Measurements from ENCODE around the gene GNAL. TPM values are rescaled to one million over a fixed set of nuclear protein-coding genes. Genes with fewer than 3 reads are reported as not detected.

The GNAL gene
- total RNA-seq, 4 donors from 2014 or later = 13.3 to 22.0 (median 19.9) TPM

DNA sequence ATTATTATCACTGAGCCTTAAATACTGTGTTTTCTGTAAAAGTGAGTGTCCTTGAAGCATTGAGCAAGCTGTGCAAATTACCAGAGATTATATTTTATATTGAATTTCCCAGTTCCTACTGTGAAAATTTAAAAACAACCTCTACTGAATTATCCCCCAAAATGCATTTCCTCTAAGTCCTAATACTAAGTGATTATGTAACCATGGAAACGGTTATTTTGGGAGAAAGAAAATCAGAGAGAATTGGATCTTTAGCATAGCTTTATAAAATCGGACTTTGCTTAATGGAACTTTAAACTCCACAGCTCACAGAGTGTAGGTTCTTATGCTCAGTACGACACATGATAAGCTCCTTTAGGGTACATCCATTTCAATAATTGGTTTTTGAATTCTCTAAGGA is 142.9 kb downstream of the GNAL start:
- 86% methylated on average over 3 of the region's 3 CpGs for WGBS
- no peak overlapping the region for H3K27ac ChIP-seq (replicated peaks in 1 of 4)
- H3K9me3 ChIP-seq = no peaks in the 10 kb centered on the region
- H3K36me3 ChIP-seq = no peaks in the 10 kb centered on the region
- H3K27me3 ChIP-seq = no peaks in the 10 kb centered on the region
- DNase-seq (ENCODE audit: extremely low spot score) = no peak
- H3K4me1 ChIP-seq = no peaks in the 10 kb centered on the region
- TF ChIP-seq, protein P1, sequence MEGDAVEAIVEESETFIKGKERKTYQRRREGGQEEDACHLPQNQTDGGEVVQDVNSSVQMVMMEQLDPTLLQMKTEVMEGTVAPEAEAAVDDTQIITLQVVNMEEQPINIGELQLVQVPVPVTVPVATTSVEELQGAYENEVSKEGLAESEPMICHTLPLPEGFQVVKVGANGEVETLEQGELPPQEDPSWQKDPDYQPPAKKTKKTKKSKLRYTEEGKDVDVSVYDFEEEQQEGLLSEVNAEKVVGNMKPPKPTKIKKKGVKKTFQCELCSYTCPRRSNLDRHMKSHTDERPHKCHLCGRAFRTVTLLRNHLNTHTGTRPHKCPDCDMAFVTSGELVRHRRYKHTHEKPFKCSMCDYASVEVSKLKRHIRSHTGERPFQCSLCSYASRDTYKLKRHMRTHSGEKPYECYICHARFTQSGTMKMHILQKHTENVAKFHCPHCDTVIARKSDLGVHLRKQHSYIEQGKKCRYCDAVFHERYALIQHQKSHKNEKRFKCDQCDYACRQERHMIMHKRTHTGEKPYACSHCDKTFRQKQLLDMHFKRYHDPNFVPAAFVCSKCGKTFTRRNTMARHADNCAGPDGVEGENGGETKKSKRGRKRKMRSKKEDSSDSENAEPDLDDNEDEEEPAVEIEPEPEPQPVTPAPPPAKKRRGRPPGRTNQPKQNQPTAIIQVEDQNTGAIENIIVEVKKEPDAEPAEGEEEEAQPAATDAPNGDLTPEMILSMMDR (IDR thresholded peaks at IDR 0.05) = no peak
- TF ChIP-seq EP300 (IDR thresholded peaks at IDR 0.05) (no peak), POLR2A (IDR thresholded peaks at IDR 0.05; ENCODE audit: low read depth) (no peak), POLR2AphosphoS5 (IDR thresholded peaks at IDR 0.05) (no peak)
- intact Hi-C loops (cut with DNase I) = no loop called here
- H3K4me3 ChIP-seq = no peak overlapping the region

DNA sequence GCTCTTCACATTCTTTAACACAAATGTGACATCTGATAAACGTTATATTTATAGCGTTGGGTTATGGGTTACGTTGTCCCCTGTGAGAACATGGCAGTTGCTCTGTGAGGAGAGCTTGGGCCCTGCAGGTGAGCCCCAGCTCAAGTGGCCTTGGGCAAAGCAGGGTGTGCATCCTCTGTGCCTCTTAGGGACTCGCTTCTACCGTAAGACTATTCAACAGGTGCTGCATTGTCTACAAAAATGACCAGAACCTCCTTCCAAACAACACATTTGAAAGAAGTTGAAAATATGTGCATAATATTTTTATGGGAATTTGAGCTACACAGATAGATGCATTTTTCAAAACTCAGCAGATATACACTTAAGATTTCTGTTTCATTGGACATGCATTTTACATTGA is 145.7 kb downstream of the GNAL start:
- DNase-seq (ENCODE audit: extremely low spot score) = peak; percentile 53
- Histone ChIP-seq H3K27ac (replicated peaks in 1 of 4) (no peak overlapping the region), H3K4me1 (no peaks in the 10 kb centered on the region), H3K4me3 (no peak overlapping the region), H3K9me3 (no peaks in the 10 kb centered on the region), H3K27me3 (no peaks in the 10 kb centered on the region), H3K36me3 (no peaks in the 10 kb centered on the region)
- 76% methylated on average over 5 of the region's 5 CpGs for WGBS
- intact Hi-C loops (cut with DNase I) = no loop called here
- no peak for TF ChIP-seq POLR2A (IDR thresholded peaks at IDR 0.05; ENCODE audit: low read depth)

DNA sequence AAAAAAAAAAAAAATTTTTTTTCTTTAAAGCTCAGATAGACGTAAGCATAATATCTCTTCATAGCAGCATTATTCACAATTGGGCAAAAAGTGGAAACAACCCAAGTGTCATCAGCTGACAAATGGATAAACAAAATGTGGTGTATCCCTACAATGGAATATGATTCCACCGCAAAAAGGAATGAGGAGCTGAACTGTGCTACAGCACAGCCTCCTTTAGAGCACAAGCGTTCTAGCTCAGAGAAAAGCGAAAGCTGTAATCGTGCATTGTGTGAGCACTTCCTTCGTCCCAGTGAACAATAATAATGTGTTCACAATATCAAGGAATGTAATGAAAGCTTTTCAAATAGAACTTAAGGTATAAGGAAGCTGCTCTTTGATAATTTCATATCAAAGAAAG is 150.5 kb downstream of the GNAL start:
- H3K36me3 ChIP-seq = no peaks in the 10 kb centered on the region
- no peak overlapping the region for H3K4me3 ChIP-seq
- no peaks in the 10 kb centered on the region for H3K9me3 ChIP-seq
- TF ChIP-seq POLR2A (IDR thresholded peaks at IDR 0.05; ENCODE audit: low read depth) = no peak
- no peak for TF ChIP-seq EP300 (IDR thresholded peaks at IDR 0.05)
- TF ChIP-seq POLR2AphosphoS5 (IDR thresholded peaks at IDR 0.05) = no peak
- TF ChIP-seq, protein P1 (IDR thresholded peaks at IDR 0.05) = no peak
- H3K4me1 ChIP-seq = no peaks in the 10 kb centered on the region
- intact Hi-C loops (cut with DNase I) = no loop called here
- H3K27me3 ChIP-seq = no peaks in the 10 kb centered on the region
- 80% methylated on average over 6 of the region's 6 CpGs for WGBS
- DNase-seq (ENCODE audit: extremely low spot score) = no peak
- H3K27ac ChIP-seq (replicated peaks in 1 of 4) = no peak overlapping the region

DNA sequence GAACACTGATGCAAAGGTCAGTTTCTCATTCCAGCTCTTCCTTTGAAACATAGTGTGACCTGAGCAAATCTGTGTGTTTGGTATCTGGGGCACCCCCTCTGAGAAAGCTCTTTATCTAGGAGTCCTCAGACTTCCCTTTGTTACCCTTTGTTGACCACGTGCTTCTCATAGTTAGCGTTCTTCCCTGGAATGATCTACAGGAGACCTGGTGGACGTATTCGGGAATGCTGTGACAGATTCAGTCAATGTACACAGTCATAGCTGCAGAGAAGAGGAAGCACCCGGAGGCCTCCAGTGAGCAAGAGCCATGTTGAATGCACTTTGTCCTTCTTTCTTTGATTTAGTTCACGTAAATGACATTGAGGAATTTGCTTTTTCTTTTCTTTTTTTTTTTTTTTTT is 151.4 kb downstream of the GNAL start:
- Histone ChIP-seq H3K9me3 (no peaks in the 10 kb centered on the region), H3K4me1 (no peaks in the 10 kb centered on the region), H3K27me3 (no peaks in the 10 kb centered on the region), H3K4me3 (no peak overlapping the region), H3K36me3 (no peaks in the 10 kb centered on the region), H3K27ac (replicated peaks in 1 of 4) (no peak overlapping the region)
- TF ChIP-seq POLR2AphosphoS5 (IDR thresholded peaks at IDR 0.05) = no peak
- no peak for TF ChIP-seq EP300 (IDR thresholded peaks at IDR 0.05)
- TF ChIP-seq POLR2A (IDR thresholded peaks at IDR 0.05; ENCODE audit: low read depth) = no peak
- TF ChIP-seq, protein P1 (IDR thresholded peaks at IDR 0.05) = no peak
- intact Hi-C loops (cut with DNase I) = loop anchor here (10.0 kb wide), 1 partner anchor 106 kb away; no protein-coding TSS in a partner anchor
- DNase-seq (ENCODE audit: extremely low spot score) = no peak
- 51% methylated on average over 6 of the region's 6 CpGs for WGBS

DNA sequence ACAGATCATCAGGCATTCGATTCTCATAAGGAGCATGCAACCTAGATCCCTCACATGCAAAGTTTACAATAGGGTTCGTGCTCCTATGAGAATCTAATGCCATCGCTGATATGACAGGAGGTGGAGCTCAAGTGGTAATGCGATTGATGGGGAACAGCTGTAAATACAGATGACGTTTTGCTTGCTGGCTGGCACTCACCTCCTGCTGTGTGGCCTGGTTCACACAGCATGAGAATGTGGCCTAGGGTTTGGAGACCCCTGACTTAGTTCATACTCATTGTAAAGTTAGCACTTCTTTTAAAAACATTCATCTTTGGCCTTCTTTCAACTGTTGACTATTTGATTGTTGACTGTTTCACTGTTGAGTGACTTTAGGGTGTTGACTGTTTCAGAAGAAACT is 153.5 kb downstream of the GNAL start:
- no peak for DNase-seq (ENCODE audit: extremely low spot score)
- no peak overlapping the region for H3K4me3 ChIP-seq
- TF ChIP-seq POLR2AphosphoS5 (IDR thresholded peaks at IDR 0.05) (no peak), EP300 (IDR thresholded peaks at IDR 0.05) (no peak), POLR2A (IDR thresholded peaks at IDR 0.05; ENCODE audit: low read depth) (no peak)
- TF ChIP-seq, protein P1 (IDR thresholded peaks at IDR 0.05) = no peak
- 56% methylated on average over 5 of the region's 5 CpGs for WGBS
- H3K4me1 ChIP-seq = no peaks in the 10 kb centered on the region
- intact Hi-C loops (cut with DNase I) = loop anchor here (10.0 kb wide), 1 partner anchor 108 kb away; no protein-coding TSS in a partner anchor
- H3K36me3 ChIP-seq = no peaks in the 10 kb centered on the region
- H3K27ac ChIP-seq (replicated peaks in 1 of 4) = no peak overlapping the region
- H3K27me3 ChIP-seq = no peaks in the 10 kb centered on the region
- no peaks in the 10 kb centered on the region for H3K9me3 ChIP-seq
